AG04449 (cell line): ENCODE results near the gene PRDM8.
"Not testable (repeated sequence)": the region's sequence is repeated elsewhere in the genome, so short reads cannot be mapped to it uniquely, and the experiment has no call there.

Source experiments
- CTCF ChIA-PET: fragments of 350-600 bp; formaldehyde crosslinking; extraction: SDS; loops from one replicate; lab custom pipeline; 2021; ENCODE audit warnings: antibody characterized with exemption; lab: Yijun Ruan, JAX
- POLR2A ChIA-PET: fragments of 400-600, 350-600 bp; formaldehyde crosslinking; extraction: SDS; loops from one replicate; lab custom pipeline; 2020; ENCODE audit warnings: antibody characterized with exemption, inconsistent platforms; lab: Yijun Ruan, JAX
- DNase-seq: peaks from one replicate; pipeline ENCODE4 v3.0.0-alpha.2; 2010; ENCODE audit warnings: low read depth, low spot score
- H3K4me3 ChIP-seq: 2 replicates; pipeline ENCODE4 v1.5.1; 2011; ENCODE audit warnings: low read depth, mild to moderate bottlenecking, control low read depth, low read length
- CTCF ChIP-seq: IDR thresholded peaks from one replicate; pipeline ENCODE4 v1.5.1; 2011; ENCODE audit warnings: mild to moderate bottlenecking, moderate library complexity, low read length, control low read depth, inconsistent platforms; ENCODE audit not compliant: insufficient read depth; ENCODE audit errors: missing control alignments

PRDM8 gene

GRCh38 chr4:80171656-80172055, 25.6 kb upstream of the PRDM8 start:
- H3K4me3 ChIP-seq, result no peak overlapping the region
- DNase-seq, result no peak
- ChIA-PET CTCF (interaction anchor here (1.2 to 8.2 kb wide), 7 partner anchors 9 to 46 kb away, joined by 3 to 70 read pairs (median 4); no protein-coding TSS in a partner anchor), POLR2A (interaction anchor here (1.2 kb wide), 1 partner anchor 100 kb away, joined by 3 read pairs; no protein-coding TSS in a partner anchor)
- TF ChIP-seq CTCF, result no peak

GRCh38 chr4:80172203-80172602, 25.1 kb upstream of the PRDM8 start:
- no peak for DNase-seq
- H3K4me3 ChIP-seq, result no peak overlapping the region
- TF ChIP-seq CTCF, result no peak
- ChIA-PET CTCF (interaction anchor here (1.2 to 8.2 kb wide), 7 partner anchors 9 to 46 kb away, joined by 3 to 70 read pairs (median 4); no protein-coding TSS in a partner anchor), POLR2A (no interaction called here)

- ChIA-PET POLR2A (no interaction called here), CTCF (interaction anchor here (0.6 to 8.2 kb wide), 4 partner anchors 11 to 194 kb away, joined by 3 to 70 read pairs (median 4); no protein-coding TSS in a partner anchor)
- no peak for TF ChIP-seq CTCF
- H3K4me3 ChIP-seq, result no peak overlapping the region
- peak; percentile 44 for DNase-seq
These were observed 23.9 kb upstream of the PRDM8 start for GRCh38 chr4:80173401-80173800.

- H3K4me3 ChIP-seq, result no peak overlapping the region
- POLR2A ChIA-PET, result no interaction called here
- DNase-seq, result no peak
- CTCF ChIA-PET, result interaction anchor here (0.6 to 8.2 kb wide), 2 partner anchors 10 to 194 kb away, joined by 3 to 70 read pairs; no protein-coding TSS in a partner anchor
- TF ChIP-seq CTCF, result no peak
These were observed 23.5 kb upstream of the PRDM8 start for GRCh38 chr4:80173841-80174240.

GRCh38 chr4:80177793-80178192, 19.5 kb upstream of the PRDM8 start:
- POLR2A ChIA-PET, H3K4me3 ChIP-seq, DNase-seq: not testable (repeated sequence)
- CTCF ChIA-PET, result interaction anchor here (1.3 kb wide), 1 partner anchor 23 kb away, joined by 3 read pairs; no protein-coding TSS in a partner anchor

GRCh38 chr4:80178964-80179363, 18.3 kb upstream of the PRDM8 start:
- CTCF ChIA-PET, result interaction anchor here (1.3 to 2.1 kb wide), 2 partner anchors 10 to 24 kb away, joined by 3 to 4 read pairs; no protein-coding TSS in a partner anchor
- POLR2A ChIA-PET, result no interaction called here
- DNase-seq, result no peak
- no peak overlapping the region for H3K4me3 ChIP-seq
- TF ChIP-seq CTCF, result no peak
